CD4-positive, alpha-beta T cell treated with Interleukin-6 for 4 hours (primary cell): ENCODE results near the gene BACH2.
"Not testable (repeated sequence)": the region's sequence is repeated elsewhere in the genome, so short reads cannot be mapped to it uniquely, and the experiment has no call there.

ENCODE experiments used
- DNase-seq: peaks from one replicate; pipeline ENCODE4 v3.0.0-alpha.2; 2020; ENCODE audit warnings: mixed read lengths

Gene BACH2

GRCh38 chr6:90149280-90149679 is 147.4 kb downstream of the BACH2 start:
- DNase-seq: no peak

DNA sequence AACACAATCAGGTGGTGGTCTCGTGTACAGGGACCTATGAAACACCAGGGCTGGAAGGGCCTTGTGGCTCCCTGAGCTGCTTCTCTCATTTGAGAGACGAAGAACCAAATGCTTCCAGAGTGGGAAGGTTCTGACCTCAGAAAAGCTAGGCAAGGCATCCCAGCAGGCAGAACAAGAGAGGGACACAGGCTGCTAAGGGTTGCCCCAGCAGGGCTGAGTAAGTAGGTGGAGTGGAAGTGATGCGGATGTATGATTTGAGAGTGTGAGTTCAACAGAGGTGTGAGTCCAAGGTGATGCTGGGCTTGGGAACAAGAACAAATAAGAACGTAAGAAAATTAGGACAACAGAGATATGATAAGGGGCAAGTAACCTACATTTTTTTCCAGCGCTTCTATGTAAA is 147.8 kb downstream of the BACH2 start:
- no peak for DNase-seq

- DNase-seq: no peak
Observed at GRCh38 chr6:90146921-90147649, 149.6 kb downstream of the BACH2 start.

DNA sequence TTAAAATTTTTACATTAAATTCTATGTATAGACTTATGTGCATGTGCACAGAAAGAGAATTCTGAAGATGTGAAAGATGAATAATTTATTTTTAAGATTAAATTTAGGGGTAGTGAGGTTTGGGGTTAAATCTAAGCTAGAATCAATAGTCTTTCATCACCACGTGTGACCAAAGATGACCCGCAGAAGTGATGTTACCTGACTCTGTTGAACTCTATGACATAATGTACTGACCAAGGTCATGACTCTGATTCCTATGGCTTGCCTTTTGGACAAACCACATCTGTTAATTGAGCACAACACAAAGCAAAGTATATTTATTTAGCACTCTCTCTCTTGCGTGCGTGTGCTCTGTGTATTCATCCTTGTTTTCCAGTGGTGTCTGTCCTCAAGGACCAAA is 150.6 kb downstream of the BACH2 start:
- DNase-seq: no peak

DNA sequence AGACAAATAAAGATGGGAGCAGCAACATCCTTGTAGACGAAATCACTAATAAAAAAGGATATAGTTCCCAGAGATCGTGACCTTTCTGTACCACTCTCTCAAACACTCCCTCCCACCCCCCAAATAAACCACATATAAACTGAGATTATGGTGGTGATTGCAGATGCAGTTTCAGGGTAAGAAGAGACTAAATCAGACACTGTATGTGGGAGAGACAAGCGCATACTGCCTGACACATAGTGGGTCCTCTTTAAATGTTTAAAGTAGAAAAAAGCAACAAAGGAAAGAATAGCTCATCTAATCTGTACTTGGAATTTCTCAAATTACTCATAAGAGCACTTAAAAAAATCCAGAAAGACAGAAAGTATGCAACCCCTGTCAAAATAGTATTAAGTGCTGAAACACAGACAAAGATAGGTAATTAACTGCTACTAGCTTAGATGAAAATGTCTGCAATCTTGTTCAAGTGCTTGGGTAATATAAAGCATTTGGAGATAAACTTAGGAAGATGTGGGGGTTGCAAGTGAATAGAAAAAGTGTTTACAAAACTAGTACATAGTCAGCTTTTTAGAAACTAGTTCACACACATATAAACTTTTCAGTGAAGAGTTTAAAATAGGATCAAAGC is 151.6 kb downstream of the BACH2 start:
- no peak for DNase-seq

DNA sequence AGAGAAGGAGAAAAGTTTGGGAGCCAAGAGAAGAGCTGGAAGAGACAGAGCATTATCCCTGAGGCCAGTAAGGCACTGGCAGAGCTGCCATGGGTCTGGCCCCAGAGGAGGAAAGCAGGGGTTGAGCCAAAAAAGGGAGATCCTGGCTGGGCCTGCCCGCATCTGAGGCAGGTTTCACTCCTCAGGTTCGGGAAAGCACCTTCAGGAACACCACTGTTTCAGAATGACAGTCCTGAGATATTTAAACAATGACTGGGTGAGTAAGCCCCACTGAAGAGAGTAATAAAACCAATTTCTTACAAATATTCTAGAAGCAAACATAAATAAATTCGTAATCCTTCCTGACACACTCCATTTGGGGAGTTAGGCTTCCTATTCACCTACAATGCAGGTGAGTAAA is 152.2 kb downstream of the BACH2 start:
- no peak for DNase-seq

DNA sequence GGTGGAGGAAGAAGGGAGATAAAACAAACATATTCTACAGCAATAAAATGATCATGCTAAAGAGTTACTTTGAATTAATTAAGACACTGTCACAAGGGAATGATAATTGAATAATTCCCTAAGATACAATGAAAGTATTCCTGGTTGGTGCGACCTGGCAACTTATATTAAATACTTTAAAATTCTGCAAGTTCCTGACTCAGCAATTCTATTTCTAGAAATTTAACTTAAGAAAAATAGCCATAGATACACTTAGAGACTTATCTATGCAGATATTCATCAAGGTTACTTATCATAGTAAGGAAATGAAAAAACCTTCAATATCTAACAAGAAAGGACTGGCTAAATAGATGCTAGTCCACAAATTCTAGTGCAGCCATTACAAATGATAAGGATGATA is 156.0 kb downstream of the BACH2 start:
- no peak for DNase-seq

GRCh38 chr6:90139272-90139817 is 157.3 kb downstream of the BACH2 start:
- DNase-seq: no peak

GRCh38 chr6:90136837-90137568 is 159.6 kb downstream of the BACH2 start:
- DNase-seq: no peak

DNA sequence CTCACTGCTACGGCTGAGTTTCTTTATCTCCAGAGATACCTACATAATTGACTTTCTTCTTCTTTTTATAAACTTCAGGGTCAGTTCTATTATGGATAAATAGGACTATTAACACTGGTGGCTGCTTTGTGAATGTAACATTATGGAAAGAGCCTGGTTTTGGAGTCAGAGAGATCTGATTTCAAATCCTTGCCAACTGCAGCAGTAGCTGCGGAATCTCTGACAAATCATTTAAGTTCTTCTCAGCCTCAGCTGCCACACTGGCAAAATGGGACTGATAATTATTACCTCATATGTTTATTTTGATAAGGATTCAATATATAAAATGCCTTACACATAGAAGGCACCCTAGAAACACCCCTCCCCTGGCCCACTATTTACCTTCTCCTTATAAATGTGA is 160.5 kb downstream of the BACH2 start:
- no peak for DNase-seq

- no peak for DNase-seq
Observed at GRCh38 chr6:90135667-90136066, 161.0 kb downstream of the BACH2 start.

DNA sequence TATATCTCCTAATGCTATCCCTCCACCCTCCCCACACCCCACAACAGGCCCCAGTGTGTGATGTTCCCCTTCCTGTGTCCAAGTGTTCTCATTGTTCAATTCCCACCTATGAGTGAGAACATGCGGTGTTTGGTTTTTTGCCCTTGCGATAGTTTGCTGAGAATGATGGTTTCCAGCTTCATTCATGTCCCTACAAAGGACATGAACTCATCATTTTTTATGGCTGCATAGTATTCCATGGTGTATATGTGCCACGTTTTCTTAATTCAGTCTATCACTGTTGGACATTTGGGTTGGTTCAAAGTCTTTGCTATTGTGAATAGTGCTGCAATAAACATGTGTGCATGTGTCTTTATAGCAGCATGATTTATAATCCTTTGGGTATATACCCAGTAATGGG is 163.0 kb downstream of the BACH2 start:
- DNase-seq: not testable (repeated sequence)

- DNase-seq: no peak
Observed at GRCh38 chr6:90131614-90132423, 164.8 kb downstream of the BACH2 start.

- no peak for DNase-seq
Observed at GRCh38 chr6:90131125-90131524, 165.5 kb downstream of the BACH2 start.

DNA sequence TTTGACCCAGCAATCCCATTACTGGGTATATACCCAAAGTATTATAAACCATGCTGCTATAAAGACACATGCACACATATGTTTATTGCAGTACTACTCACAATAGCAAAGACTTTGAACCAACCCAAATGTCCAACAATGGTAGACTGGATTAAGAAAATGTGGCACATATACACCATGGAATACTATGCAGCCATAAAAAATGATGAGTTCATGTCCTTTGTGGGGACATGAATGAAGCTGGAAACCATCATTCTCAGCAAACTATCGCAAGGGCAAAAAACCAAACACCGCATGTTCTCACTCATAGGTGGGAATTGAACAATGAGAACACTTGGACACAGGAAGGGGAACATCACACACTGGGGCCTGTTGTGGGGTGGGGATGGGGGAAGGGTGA is 168.0 kb downstream of the BACH2 start:
- not testable (repeated sequence) for DNase-seq

- peak; percentile 41 for DNase-seq
Observed at GRCh38 chr6:90127595-90127994, 169.0 kb downstream of the BACH2 start.

GRCh38 chr6:90126839-90127238 is 169.8 kb downstream of the BACH2 start:
- no peak for DNase-seq

DNA sequence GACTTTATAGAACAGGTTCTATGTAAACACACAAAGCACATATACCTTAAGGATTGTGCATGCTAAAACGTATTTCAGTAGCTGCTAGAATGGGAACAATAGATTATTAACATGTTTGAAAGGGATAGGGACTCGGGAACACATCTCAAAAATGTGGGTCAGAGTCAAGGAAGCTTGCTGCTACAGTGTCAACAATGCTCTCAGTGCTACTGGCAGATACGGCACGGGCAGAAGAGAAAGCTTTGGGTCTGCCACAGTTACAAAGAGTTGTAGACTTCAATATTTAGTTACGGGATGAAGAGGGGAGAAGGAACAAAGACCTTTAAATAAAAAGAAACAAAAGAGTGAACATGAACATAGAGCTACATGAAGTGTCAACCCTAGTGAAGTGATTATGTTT is 170.5 kb downstream of the BACH2 start:
- no peak for DNase-seq

DNA sequence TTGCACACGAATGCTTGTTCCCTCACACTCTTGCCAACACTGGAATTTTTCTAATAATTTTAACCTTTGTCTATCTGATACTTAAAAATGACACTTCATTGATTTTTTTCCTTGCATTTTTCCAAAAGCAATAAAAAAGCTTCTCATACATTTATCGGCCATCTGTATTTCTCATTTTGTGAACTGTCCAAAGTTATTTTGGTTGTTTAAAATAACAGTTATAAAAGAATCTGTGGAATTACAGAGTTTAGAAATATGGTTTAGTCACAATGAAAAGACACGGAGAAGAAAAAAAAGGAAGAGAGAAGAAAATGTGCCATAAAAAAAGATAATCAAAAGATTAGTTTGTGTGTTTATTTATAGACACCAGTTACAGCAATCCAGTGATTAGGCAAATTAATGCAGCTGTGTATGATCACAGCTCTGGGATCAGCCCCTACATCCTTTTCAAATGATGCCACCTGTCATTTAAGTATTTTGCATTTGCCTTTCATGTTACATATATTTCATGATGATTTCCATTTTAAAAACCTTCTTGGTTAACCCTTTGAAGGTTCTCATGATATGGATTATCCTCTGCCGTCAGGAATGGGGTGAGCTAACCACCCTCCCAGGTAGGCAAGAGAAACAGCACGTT is 171.7 kb downstream of the BACH2 start:
- no peak for DNase-seq

GRCh38 chr6:90123831-90124230 is 172.8 kb downstream of the BACH2 start:
- DNase-seq: no peak

DNA sequence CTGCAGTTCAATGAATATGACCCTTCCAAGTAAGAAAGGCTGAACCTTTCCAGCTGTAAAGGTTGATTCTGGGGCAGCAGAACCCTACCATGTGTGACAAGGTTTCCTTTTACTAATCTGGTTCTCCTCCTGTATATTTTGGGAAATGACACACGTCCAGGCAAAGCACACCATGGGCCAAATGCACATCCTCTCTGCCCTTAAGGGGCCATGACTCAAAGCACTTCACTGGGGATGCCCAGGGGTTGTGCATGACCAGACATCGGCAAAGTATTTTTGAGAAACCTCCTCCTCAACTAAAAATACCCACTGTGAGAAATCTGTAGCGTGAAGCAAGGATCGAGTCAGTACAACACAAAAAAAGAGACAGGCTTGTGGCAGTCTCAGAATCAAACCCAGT is 174.7 kb downstream of the BACH2 start:
- DNase-seq: no peak

DNA sequence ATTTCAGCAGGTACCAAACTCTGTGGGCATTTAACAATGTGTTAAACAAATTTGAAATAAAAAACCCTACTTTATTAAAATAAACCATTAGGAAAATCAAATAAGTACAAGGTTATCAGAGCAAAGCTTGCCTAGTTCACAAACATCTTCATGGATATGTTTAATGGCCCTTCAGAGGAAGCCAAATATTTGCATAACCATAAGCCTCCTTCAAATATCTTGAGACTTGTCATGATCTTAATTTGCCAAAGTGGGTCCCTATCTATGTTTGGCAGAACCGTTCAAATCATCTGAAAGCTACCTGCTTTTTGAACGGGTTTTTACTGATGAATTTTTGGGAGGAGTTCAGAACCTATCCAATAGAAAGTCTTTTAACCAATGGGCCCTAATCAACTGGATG is 176.3 kb downstream of the BACH2 start:
- no peak for DNase-seq
